PC-9 (cell line): ENCODE data around the gene LRRK1. TPM values are rescaled to one million over a fixed set of nuclear protein-coding genes. Genes with fewer than 3 reads are reported as not detected.

Experiments used
- BruUV-seq: library from RNA; stranded (reverse); fragments of 400-500 nt; replicated peaks from 2 replicates; lab custom pipeline; 2021; lab: Mats Ljungman, UMichigan
- CTCF ChIA-PET: fragments of 300-600 bp; sonication (Branson Sonifier 250); formaldehyde crosslinking; loops from one replicate; lab custom pipeline; 2022; ENCODE audit warnings: antibody characterized with exemption; lab: Charles Lee
- POLR2A ChIA-PET: fragments of 300-600 bp; sonication (Branson Sonifier 250); formaldehyde crosslinking; loops from one replicate; lab custom pipeline; 2022; ENCODE audit warnings: antibody characterized with exemption; ENCODE audit not compliant: unreplicated experiment; lab: Charles Lee
- DNase-seq, 2 experiments: peaks; one replicate each; pipeline versions ENCODE4 v3.0.0 to v3.0.0-alpha.2; 2015 to 2022; ENCODE audit warnings: mixed read lengths in 1 of 2
- H2AFZ ChIP-seq: fragments of 200-600 bp; sonication (generic); 2 replicates; pipeline ENCODE4 v1.8.1; 2017; ENCODE audit warnings: antibody characterized with exemption
- H3F3A ChIP-seq: fragments of 200-600 bp; sonication (generic); 2 replicates; pipeline ENCODE4 v1.8.1; 2017; ENCODE audit warnings: antibody characterized with exemption, mild to moderate bottlenecking, low read depth; ENCODE audit not compliant: insufficient read depth
- H3K27ac ChIP-seq: fragments of 200-600 bp; sonication (generic); 2 replicates; pipeline ENCODE4 v1.6.1; 2016; ENCODE audit warnings: mixed run types
- H3K27me3 ChIP-seq: fragments of 200-600 bp; sonication (generic); 2 replicates; pipeline ENCODE4 v1.6.1; 2016; ENCODE audit warnings: low read depth, mixed run types; ENCODE audit not compliant: insufficient read depth
- H3K36me3 ChIP-seq: fragments of 200-600 bp; sonication (generic); 2 replicates; pipeline ENCODE4 v1.6.1; 2016; ENCODE audit warnings: low read depth, mixed run types
- H3K4me1 ChIP-seq: fragments of 200-600 bp; sonication (generic); replicated peaks from 2 replicates; pipeline ENCODE4 v1.6.1; 2016; ENCODE audit warnings: mixed run types; ENCODE audit not compliant: insufficient read depth
- H3K4me2 ChIP-seq: fragments of 200-600 bp; sonication (generic); 2 replicates; pipeline ENCODE4 v1.6.1; 2017; ENCODE audit warnings: mixed run types
- H3K4me3 ChIP-seq: fragments of 200-600 bp; sonication (generic); 2 replicates; pipeline ENCODE4 v1.6.1; 2016; ENCODE audit warnings: mixed run types
- H3K79me2 ChIP-seq: fragments of 200-600 bp; sonication (generic); 2 replicates; pipeline ENCODE4 v1.6.1; 2017; ENCODE audit warnings: low read depth, mixed run types
- H3K9me2 ChIP-seq: fragments of 200-600 bp; sonication (generic); 2 replicates; pipeline ENCODE4 v1.8.1; 2017; ENCODE audit warnings: mild to moderate bottlenecking; ENCODE audit not compliant: insufficient read depth
- H3K9me3 ChIP-seq: fragments of 200-600 bp; sonication (generic); 2 replicates; pipeline ENCODE4 v1.8.1; 2016; ENCODE audit warnings: low read depth; ENCODE audit not compliant: insufficient read depth
- H4K20me1 ChIP-seq: fragments of 200-600 bp; sonication (generic); 2 replicates; pipeline ENCODE4 v1.8.1; 2017; ENCODE audit not compliant: insufficient read depth
- CTCF ChIP-seq: fragments of 200-600 bp; sonication (generic); conservative IDR thresholded peaks from 2 replicates; pipeline ENCODE4 v1.6.1; 2017; ENCODE audit warnings: mixed run types, antibody characterized with exemption, mild to moderate bottlenecking, moderate library complexity
- EZH2 ChIP-seq: fragments of 200-600 bp; sonication (generic); IDR thresholded peaks from 2 replicates; pipeline ENCODE4 v1.8.0; 2017; ENCODE audit warnings: antibody characterized with exemption, low read depth
- intact Hi-C: fragments of 100-400 bp; cut with micrococcal nuclease; formaldehyde crosslinking; loops from one replicate; pipeline ENCODE4 v1.10.0; 2022; ENCODE audit not compliant: unreplicated experiment
- total RNA-seq: library from RNA; stranded (reverse); gene quantifications from 2 replicates; pipeline ENCODE4 v1.2.3, GENCODE V29; 2021

The LRRK1 gene
- total RNA-seq, 1 experiment from 2014 or later: 15.7 TPM

- Histone ChIP-seq H3K27ac (no peak overlapping the region), H4K20me1 (no peaks in the 10 kb centered on the region), H3K79me2 (no peaks in the 10 kb centered on the region), H3K9me2 (no peaks in the 10 kb centered on the region), H3F3A (no peaks in the 10 kb centered on the region), H3K36me3 (no peaks in the 10 kb centered on the region), H3K4me1 (no peaks in the 10 kb centered on the region), H3K27me3 (no peaks in the 10 kb centered on the region), H2AFZ (no peak overlapping the region), H3K4me3 (no peak overlapping the region), H3K4me2 (no peak overlapping the region), H3K9me3 (no peaks in the 10 kb centered on the region)
- CTCF ChIA-PET: no interaction called here
- BruUV-seq: no TSS peak
- intact Hi-C loops: no loop called here
- POLR2A ChIA-PET: no interaction called here
- no peak for DNase-seq
- no peak for TF ChIP-seq EZH2
- TF ChIP-seq CTCF: no peak
Measured at GRCh38 chr15:101113114-101114005, 194.2 kb downstream of the LRRK1 start.

DNA sequence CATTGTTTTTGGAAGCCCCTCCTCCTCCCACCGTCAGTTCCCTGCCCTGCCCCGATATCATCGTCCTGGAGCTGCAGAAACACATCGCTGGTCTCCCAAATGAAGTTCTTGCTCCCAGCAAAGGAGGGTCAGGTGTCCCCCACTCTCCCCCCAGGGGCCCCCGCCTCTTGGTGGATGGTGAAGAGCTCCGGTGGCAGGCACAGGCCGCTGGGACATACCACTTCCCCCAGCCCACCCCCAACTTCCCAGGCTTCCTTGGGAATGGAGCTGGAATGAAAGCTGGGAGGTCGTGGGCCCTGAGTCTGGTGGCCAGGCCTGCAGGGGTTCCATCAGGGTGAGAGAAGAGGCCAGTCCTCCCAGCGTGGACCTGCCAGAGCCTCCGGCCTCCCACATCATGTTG lies 195.0 kb downstream of the LRRK1 start:
- H3K4me1 ChIP-seq: no peaks in the 10 kb centered on the region
- H3F3A ChIP-seq: no peaks in the 10 kb centered on the region
- no peaks in the 10 kb centered on the region for H3K27me3 ChIP-seq
- no peak overlapping the region for H2AFZ ChIP-seq
- no peaks in the 10 kb centered on the region for H3K9me3 ChIP-seq
- no peak overlapping the region for H3K4me3 ChIP-seq
- intact Hi-C loops: no loop called here
- no peaks in the 10 kb centered on the region for H3K79me2 ChIP-seq
- POLR2A ChIA-PET: no interaction called here
- H4K20me1 ChIP-seq: no peaks in the 10 kb centered on the region
- no peaks in the 10 kb centered on the region for H3K36me3 ChIP-seq
- BruUV-seq: no TSS peak
- CTCF ChIA-PET: no interaction called here
- no peak for TF ChIP-seq CTCF
- DNase-seq: no peak
- no peak overlapping the region for H3K27ac ChIP-seq
- H3K4me2 ChIP-seq: no peak overlapping the region
- H3K9me2 ChIP-seq: no peaks in the 10 kb centered on the region

DNA sequence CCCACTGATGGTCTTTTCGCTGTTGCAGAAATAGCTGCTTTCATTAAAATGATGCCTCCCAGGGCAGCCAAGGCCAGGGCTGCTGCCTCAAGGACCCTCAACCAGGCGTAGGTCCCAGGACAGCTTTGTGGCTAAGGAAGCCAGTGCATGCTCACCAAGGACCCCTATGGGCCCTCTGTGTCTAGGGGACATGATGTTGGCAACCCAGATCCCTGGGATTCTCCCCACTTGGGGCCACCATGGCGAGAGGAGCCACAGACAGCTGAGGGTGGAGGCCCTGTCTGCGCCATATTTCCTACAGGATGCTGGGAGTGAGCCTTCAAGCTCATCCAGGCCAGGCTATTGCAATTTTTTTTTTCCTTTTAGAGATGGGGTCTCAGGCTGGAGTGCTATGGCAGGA lies 195.5 kb downstream of the LRRK1 start:
- intact Hi-C loops: no loop called here
- ChIA-PET CTCF (no interaction called here), POLR2A (no interaction called here)
- Histone ChIP-seq H3K9me3 (no peaks in the 10 kb centered on the region), H3K27me3 (no peaks in the 10 kb centered on the region), H3F3A (no peaks in the 10 kb centered on the region), H3K36me3 (no peaks in the 10 kb centered on the region), H3K27ac (no peak overlapping the region), H2AFZ (no peak overlapping the region), H3K9me2 (no peaks in the 10 kb centered on the region), H3K4me3 (no peak overlapping the region), H3K4me1 (no peaks in the 10 kb centered on the region), H4K20me1 (no peaks in the 10 kb centered on the region), H3K4me2 (no peak overlapping the region), H3K79me2 (no peaks in the 10 kb centered on the region)
- TF ChIP-seq CTCF (no peak), EZH2 (no peak)
- DNase-seq: no peak
- no TSS peak for BruUV-seq
